Activated naive CD8-positive, alpha-beta T cell treated with anti-CD3 and anti-CD28 coated beads, Interleukin-2, amount 50 U/mL, for 24 hours (primary cell): Measurements from ENCODE around the gene SLC38A1.

Source experiments
- ATAC-seq: fragments of 150-1000 bp; cut with Tn5 transposase; one replicate; pipeline ENCODE4 v1.10.0; 2021
- DNase-seq: peaks from one replicate; pipeline ENCODE4 v3.0.0; 2021
- H3K27ac Mint-ChIP-seq: one replicate; pipeline ENCODE4 v1.8.0; 2021; ENCODE audit warnings: mild to moderate bottlenecking, mixed read lengths
- H3K27me3 Mint-ChIP-seq: one replicate; pipeline ENCODE4 v1.8.0; 2021; ENCODE audit warnings: mixed read lengths
- H3K36me3 Mint-ChIP-seq: one replicate; pipeline ENCODE4 v1.8.0; 2021; ENCODE audit warnings: low read depth, mixed read lengths
- H3K4me1 Mint-ChIP-seq: one replicate; pipeline ENCODE4 v1.8.0; 2021; ENCODE audit warnings: mixed read lengths
- H3K4me3 Mint-ChIP-seq: one replicate; pipeline ENCODE4 v1.8.0; 2021; ENCODE audit warnings: mild to moderate bottlenecking, moderate library complexity, mixed read lengths
- H3K9me3 Mint-ChIP-seq: one replicate; pipeline ENCODE4 v1.8.0; 2021; ENCODE audit warnings: mixed read lengths

The SLC38A1 gene

DNA sequence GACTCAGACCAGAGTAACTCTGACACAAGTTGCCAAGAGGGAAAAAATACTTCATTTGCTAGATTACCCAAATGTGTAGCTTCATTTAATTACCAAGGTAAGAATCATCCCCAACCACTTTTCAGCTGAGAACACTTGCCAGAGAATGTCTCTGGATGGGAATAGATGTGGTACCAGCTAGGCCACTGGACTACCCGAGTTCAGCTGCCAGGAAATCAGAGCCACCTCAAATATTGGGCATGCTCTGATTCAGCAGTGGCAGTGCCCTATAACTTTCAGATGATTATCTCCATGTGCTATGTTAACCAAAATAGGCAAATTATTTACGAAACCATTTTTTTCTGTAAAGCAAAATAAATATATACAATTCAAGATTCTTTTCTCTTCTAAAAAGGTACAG, 80.7 kb downstream of the SLC38A1 start:
- Mint-ChIP-seq H3K4me3 (no peak overlapping the region), H3K4me1 (peaks cover 74% of the 10 kb centered on the region), H3K27ac (peak overlapping the region; percentile 35), H3K9me3 (peaks cover 23% of the 10 kb centered on the region), H3K36me3 (peaks cover 73% of the 10 kb centered on the region), H3K27me3 (no peaks in the 10 kb centered on the region)
- DNase-seq, result no peak
- no peak for ATAC-seq

DNA sequence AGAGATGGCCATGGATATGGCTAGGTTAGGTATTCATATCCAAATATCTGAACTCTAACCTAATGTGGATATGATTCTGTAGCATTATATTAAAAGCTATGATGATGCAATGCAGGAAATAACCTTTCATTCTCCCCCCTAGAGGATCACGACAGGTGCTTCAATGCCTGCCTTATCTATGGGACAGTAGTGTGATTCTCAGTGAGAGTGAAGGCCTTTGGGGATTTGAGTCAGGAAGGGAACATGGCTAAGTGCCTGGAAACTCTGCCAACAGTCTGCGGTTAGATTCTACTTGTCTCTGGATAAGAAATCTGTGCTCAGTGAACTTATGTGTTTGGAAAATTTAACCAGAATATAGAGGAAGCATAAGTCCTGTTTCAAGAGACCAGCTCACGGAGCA, 81.8 kb downstream of the SLC38A1 start:
- peak overlapping the region; percentile 70 for H3K27ac Mint-ChIP-seq
- H3K27me3 Mint-ChIP-seq, result no peaks in the 10 kb centered on the region
- peaks cover 12% of the 10 kb centered on the region for H3K9me3 Mint-ChIP-seq
- H3K4me3 Mint-ChIP-seq, result no peak overlapping the region
- peaks cover 62% of the 10 kb centered on the region for H3K36me3 Mint-ChIP-seq
- ATAC-seq (peak; percentile 33), DNase-seq (no peak)
- H3K4me1 Mint-ChIP-seq, result peaks cover 63% of the 10 kb centered on the region

DNA sequence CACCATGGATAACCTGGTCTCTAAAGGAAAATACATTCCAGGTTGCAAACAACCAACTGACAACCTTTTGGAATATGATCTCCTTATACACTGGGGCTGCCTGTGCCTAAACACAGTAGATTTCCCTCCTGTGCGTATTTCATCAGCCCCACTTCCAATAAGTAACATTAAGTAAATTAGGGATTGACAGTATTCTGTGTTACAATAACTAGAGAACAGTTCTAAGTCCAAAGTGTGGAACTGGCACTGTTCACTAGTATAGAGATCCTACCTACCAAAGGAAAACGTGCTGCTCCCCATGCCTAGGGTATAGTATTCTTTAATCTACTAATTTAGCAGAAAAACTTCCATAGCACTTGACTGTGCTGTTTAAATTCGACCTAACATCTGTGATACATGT, 82.8 kb downstream of the SLC38A1 start:
- DNase-seq (no peak), ATAC-seq (no peak)
- Mint-ChIP-seq H3K27ac (no peak overlapping the region), H3K36me3 (peaks cover 54% of the 10 kb centered on the region), H3K4me1 (peaks cover 57% of the 10 kb centered on the region), H3K4me3 (no peak overlapping the region), H3K27me3 (no peaks in the 10 kb centered on the region), H3K9me3 (peaks cover 3% of the 10 kb centered on the region)

DNA sequence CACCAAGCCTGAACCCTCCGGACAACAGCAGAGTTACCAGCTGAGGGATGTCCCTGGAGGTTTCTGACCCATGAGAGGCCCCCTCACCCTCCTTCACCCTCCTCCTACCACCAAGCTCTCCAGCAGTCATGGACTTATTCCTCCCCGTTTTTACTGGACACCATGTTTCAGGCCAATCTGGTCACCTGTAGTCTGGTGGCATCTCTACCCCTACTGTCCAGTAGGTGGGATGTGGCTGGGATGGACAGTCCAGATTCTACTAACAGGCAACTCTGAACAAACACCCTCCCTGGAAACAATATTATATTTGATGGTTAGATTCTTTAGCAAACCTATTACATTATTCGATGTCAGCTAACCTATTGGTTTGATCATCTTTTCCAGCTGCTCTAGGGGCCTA, 83.2 kb downstream of the SLC38A1 start:
- peaks cover 50% of the 10 kb centered on the region for H3K36me3 Mint-ChIP-seq
- H3K27me3 Mint-ChIP-seq, result no peaks in the 10 kb centered on the region
- no peaks in the 10 kb centered on the region for H3K9me3 Mint-ChIP-seq
- ATAC-seq, result peak; percentile 31
- peaks cover 55% of the 10 kb centered on the region for H3K4me1 Mint-ChIP-seq
- no peak for DNase-seq
- H3K4me3 Mint-ChIP-seq, result no peak overlapping the region
- peak overlapping the region; percentile 41 for H3K27ac Mint-ChIP-seq

DNA sequence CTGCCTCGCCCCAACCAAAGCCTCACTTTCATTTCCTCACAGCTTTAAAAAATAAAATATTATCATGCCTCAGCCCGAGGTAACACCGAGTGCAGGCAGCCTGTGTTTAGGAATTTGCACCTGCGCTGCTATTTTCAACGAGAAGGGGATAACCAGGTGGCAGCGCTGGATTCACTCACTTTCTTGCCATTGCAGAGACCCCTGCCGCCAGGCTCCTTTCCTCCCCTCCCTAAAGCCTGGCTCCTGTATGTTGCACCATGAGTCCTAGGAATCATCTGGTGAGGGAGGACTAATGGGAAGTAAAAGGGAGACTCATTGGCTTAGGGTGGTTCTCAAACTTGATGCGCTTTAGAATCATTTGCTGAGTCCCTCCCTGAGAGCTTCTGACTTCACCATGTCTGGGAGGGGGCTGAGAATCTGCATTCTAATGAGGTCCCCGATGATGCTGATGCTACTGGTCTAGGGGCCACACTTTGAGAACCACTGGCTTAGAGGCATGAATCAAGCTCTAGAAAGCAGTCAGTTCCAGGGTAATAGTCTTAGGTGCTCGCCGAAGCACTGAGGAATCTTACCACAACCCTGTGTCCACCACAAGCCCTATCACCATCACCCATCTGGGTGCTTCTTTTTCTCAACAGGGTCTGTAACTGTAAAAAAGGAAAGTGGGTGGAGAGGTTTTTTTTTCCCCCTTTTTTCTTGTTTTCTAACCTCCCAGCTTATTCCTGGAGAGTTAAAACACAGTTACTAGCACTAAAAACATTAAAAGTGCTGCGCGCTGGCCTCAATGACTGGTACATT, 83.8 kb downstream of the SLC38A1 start:
- ATAC-seq (no peak), DNase-seq (no peak)
- Mint-ChIP-seq H3K36me3 (peaks cover 43% of the 10 kb centered on the region), H3K27ac (peak overlapping the region; percentile 46), H3K4me1 (peaks cover 56% of the 10 kb centered on the region), H3K9me3 (no peaks in the 10 kb centered on the region), H3K4me3 (no peak overlapping the region), H3K27me3 (no peaks in the 10 kb centered on the region)

- DNase-seq (no peak), ATAC-seq (no peak)
- H3K27me3 Mint-ChIP-seq, result no peaks in the 10 kb centered on the region
- H3K27ac Mint-ChIP-seq, result no peak overlapping the region
- H3K4me1 Mint-ChIP-seq, result peaks cover 62% of the 10 kb centered on the region
- H3K36me3 Mint-ChIP-seq, result peaks cover 25% of the 10 kb centered on the region
- H3K9me3 Mint-ChIP-seq, result no peaks in the 10 kb centered on the region
- H3K4me3 Mint-ChIP-seq, result no peak overlapping the region
These were observed 85.7 kb downstream of the SLC38A1 start for GRCh38 chr12:46183112-46183511.

DNA sequence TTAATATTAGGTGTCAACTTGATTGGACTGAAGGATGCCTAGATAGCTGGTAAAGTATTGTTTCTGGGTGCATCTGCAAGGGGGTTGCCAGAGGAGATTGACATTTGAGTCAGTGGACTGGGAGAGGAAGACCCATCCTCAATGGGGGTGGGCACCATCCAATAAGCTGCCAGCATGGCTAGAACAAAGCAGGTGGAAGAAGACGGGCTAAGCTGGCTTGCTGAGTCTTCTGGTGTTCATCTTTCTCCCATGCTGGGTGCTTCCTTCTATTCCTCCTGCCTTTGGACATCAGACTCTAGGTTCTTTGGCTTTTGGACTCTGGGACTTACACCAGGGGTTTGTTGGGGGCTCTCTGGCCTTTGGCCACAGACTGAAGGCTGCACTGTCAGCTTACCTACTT, 87.4 kb downstream of the SLC38A1 start:
- Mint-ChIP-seq H3K27ac (no peak overlapping the region), H3K4me1 (peaks cover 63% of the 10 kb centered on the region), H3K36me3 (peaks cover 17% of the 10 kb centered on the region), H3K27me3 (no peaks in the 10 kb centered on the region), H3K9me3 (no peaks in the 10 kb centered on the region), H3K4me3 (no peak overlapping the region)
- no peak for DNase-seq
- ATAC-seq, result no peak

- Mint-ChIP-seq H3K4me1 (peaks cover 60% of the 10 kb centered on the region), H3K4me3 (no peak overlapping the region), H3K36me3 (peaks cover 8% of the 10 kb centered on the region), H3K27ac (peak overlapping the region; percentile 37), H3K27me3 (no peaks in the 10 kb centered on the region), H3K9me3 (no peaks in the 10 kb centered on the region)
- DNase-seq (no peak), ATAC-seq (no peak)
These were observed 89.0 kb downstream of the SLC38A1 start for GRCh38 chr12:46179693-46180452.

GRCh38 chr12:46177837-46178608, 90.8 kb downstream of the SLC38A1 start:
- Mint-ChIP-seq H3K4me1 (peaks cover 62% of the 10 kb centered on the region), H3K36me3 (peaks cover 1% of the 10 kb centered on the region), H3K27me3 (no peaks in the 10 kb centered on the region), H3K9me3 (no peaks in the 10 kb centered on the region), H3K27ac (peak overlapping the region; percentile 21), H3K4me3 (no peak overlapping the region)
- ATAC-seq (peak; percentile 42), DNase-seq (no peak)

DNA sequence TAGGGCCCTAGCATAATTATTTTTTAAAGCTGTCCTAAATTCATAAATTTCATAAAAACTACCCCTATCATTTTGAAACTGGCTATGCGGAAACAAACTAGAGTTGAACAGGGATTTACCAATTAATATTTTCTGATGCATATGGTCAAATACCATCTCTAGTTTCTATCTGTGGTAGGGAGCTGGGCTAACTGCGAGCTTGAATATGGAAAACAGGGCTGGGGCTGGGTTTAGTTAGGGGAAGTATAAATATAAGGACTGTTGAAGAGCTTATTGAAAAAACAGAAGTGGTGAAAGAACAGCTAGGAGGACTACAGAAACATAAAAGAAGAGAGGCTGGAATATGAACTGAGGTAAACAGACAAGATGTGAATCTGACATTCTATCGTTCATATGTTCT, 91.8 kb downstream of the SLC38A1 start:
- Mint-ChIP-seq H3K4me1 (peaks cover 62% of the 10 kb centered on the region), H3K4me3 (no peak overlapping the region), H3K27ac (no peak overlapping the region), H3K36me3 (peaks cover 1% of the 10 kb centered on the region), H3K9me3 (no peaks in the 10 kb centered on the region), H3K27me3 (no peaks in the 10 kb centered on the region)
- ATAC-seq (no peak), DNase-seq (no peak)

- Mint-ChIP-seq H3K27me3 (no peaks in the 10 kb centered on the region), H3K9me3 (no peaks in the 10 kb centered on the region), H3K4me1 (peaks cover 49% of the 10 kb centered on the region), H3K27ac (no peak overlapping the region), H3K4me3 (no peak overlapping the region), H3K36me3 (no peaks in the 10 kb centered on the region)
- no peak for ATAC-seq
- no peak for DNase-seq
These were observed 93.9 kb downstream of the SLC38A1 start for GRCh38 chr12:46174919-46175318.

GRCh38 chr12:46174061-46174662, 94.7 kb downstream of the SLC38A1 start:
- peak overlapping the region; percentile 55 for H3K27ac Mint-ChIP-seq
- no peak overlapping the region for H3K4me3 Mint-ChIP-seq
- no peaks in the 10 kb centered on the region for H3K27me3 Mint-ChIP-seq
- H3K4me1 Mint-ChIP-seq, result peaks cover 42% of the 10 kb centered on the region
- H3K36me3 Mint-ChIP-seq, result no peaks in the 10 kb centered on the region
- ATAC-seq (no peak), DNase-seq (no peak)
- no peaks in the 10 kb centered on the region for H3K9me3 Mint-ChIP-seq

DNA sequence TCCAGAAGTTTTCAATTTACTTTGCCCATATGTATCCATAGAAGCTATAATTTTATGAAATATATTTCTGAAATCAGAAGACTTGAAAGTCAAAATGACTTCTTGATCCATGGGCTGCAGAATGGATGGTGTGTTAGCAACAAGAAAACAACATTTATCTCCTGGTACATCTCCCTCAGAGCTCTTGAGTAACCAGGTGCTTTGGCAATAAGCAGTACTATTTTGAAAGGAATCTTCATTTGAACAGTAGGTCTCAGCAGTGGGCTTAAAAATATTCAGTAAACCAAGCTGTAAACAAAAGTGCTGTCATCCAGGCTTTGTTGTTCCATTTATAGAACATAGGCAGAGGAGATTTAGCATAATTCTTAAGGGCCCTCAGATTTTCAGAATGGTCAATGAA, 100.4 kb downstream of the SLC38A1 start:
- Mint-ChIP-seq H3K9me3 (peaks cover 7% of the 10 kb centered on the region), H3K36me3 (no peaks in the 10 kb centered on the region), H3K27me3 (no peaks in the 10 kb centered on the region), H3K4me1 (peaks cover 4% of the 10 kb centered on the region), H3K27ac (no peak overlapping the region), H3K4me3 (no peak overlapping the region)
- no peak for DNase-seq
- no peak for ATAC-seq

DNA sequence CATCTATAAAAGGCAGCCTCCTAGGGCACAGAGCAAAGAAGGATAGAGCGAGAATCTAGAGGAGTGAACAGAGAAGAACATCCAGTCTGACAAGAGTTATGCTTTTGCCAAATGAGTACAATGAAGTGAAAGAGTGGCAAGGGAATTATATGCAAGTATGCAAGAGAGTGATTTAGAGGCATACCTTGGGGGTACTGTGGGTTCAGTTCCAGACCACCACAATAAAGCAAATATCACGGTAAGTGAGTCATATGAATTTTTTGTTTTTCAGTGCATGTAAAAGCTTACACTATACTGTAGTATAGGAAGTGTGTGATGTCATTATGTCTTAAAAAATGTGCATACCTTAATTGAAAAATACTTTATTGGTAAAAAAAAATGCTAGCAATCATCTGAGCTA, 101.4 kb downstream of the SLC38A1 start:
- Mint-ChIP-seq H3K36me3 (no peaks in the 10 kb centered on the region), H3K27me3 (no peaks in the 10 kb centered on the region), H3K4me1 (peaks cover 4% of the 10 kb centered on the region), H3K9me3 (peaks cover 7% of the 10 kb centered on the region), H3K4me3 (no peak overlapping the region), H3K27ac (no peak overlapping the region)
- ATAC-seq (peak; percentile 54), DNase-seq (no peak)
